Breast epithelium (tissue), 3 donors: ENCODE measurements around the gene CCDC137.

Experiments used
- CTCF ChIP-seq, 3 donors: fragments of 450-650 bp; IDR thresholded peaks; one replicate each; pipeline ENCODE4 v1.5.1; 2016 to 2017; ENCODE audit warnings: antibody characterized with exemption in 3 of 3, mild to moderate bottlenecking in 3 of 3, moderate library complexity in 3 of 3
- POLR2A ChIP-seq: fragments of 450-650 bp; IDR thresholded peaks from one replicate; pipeline ENCODE4 v1.6.1; 2016; ENCODE audit warnings: antibody characterized with exemption, mild to moderate bottlenecking, moderate library complexity
- POLR2AphosphoS5 ChIP-seq, 3 donors: sonication (generic); formaldehyde crosslinking; IDR thresholded peaks; one replicate each; pipeline ENCODE4 v1.6.1; 2017; ENCODE audit warnings: antibody characterized with exemption in 3 of 3

- TF ChIP-seq CTCF (IDR thresholded peaks at IDR 0.05) (no peak), POLR2AphosphoS5 (IDR thresholded peaks at IDR 0.05) (no peak), POLR2A (no peak)
Measured at GRCh38 chr17:81690066-81690465, 23.5 kb downstream of the CCDC137 start.
